C4-2B (cell line): ENCODE results near the gene GTPBP3.

ENCODE experiments used
- CTCF ChIP-seq: fragments of 450-650 bp; conservative IDR thresholded peaks from 2 replicates; pipeline ENCODE4 v1.5.1; 2017; ENCODE audit warnings: mild to moderate bottlenecking
- ZFX ChIP-seq: fragments of 450-650 bp; IDR thresholded peaks from 2 replicates; pipeline ENCODE4 v1.6.1; 2017

- TF ChIP-seq CTCF (no peak), ZFX (no peak)
Measured at GRCh38 chr19:17296273-17296672, 41.1 kb upstream of the GTPBP3 start.
